Activated naive CD4-positive, alpha-beta T cell treated with anti-CD3 and anti-CD28 coated beads, Interleukin-2, amount 50 U/mL, for 24 hours (primary cell): ENCODE data around the gene RNF208.

Source experiments
- H3K27ac Mint-ChIP-seq: one replicate; pipeline ENCODE4 v1.8.0; 2021; ENCODE audit warnings: mild to moderate bottlenecking, mixed read lengths
- H3K27me3 Mint-ChIP-seq: one replicate; pipeline ENCODE4 v1.8.0; 2021; ENCODE audit warnings: mixed read lengths
- H3K36me3 Mint-ChIP-seq: one replicate; pipeline ENCODE4 v1.8.0; 2021; ENCODE audit warnings: mixed read lengths
- H3K4me1 Mint-ChIP-seq: one replicate; pipeline ENCODE4 v1.8.0; 2021; ENCODE audit warnings: mixed read lengths
- H3K4me3 Mint-ChIP-seq: one replicate; pipeline ENCODE4 v1.8.0; 2021; ENCODE audit warnings: mild to moderate bottlenecking, mixed read lengths
- H3K9me3 Mint-ChIP-seq: one replicate; pipeline ENCODE4 v1.8.0; 2021; ENCODE audit warnings: mixed read lengths

The RNF208 gene

DNA sequence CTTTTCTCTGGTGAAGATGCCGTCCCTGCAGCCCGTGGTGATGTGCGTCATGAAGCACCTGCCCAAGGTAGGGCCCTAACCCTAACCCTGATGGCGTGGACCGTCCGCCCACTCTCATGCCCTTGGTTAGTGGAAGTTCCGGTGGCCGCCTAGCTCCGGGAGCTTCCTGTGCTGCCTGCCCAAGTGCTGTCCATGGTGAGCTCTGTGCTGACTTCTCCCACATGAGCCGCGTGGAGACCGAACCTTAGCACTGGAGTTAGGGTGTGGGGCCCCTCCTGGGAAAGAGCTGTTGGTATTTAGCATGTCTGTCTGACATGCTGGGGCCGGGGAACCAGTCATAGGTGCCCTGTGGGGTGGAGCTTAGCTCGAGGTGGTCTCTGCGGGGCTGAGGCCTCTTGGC is 34.3 kb upstream of the RNF208 start:
- Mint-ChIP-seq H3K4me1 (peaks cover 14% of the 10 kb centered on the region), H3K4me3 (peak overlapping the region; percentile 85), H3K27me3 (no peaks in the 10 kb centered on the region), H3K27ac (no peak overlapping the region), H3K36me3 (no peaks in the 10 kb centered on the region), H3K9me3 (no peaks in the 10 kb centered on the region)

- H3K4me1 Mint-ChIP-seq = peaks cover 14% of the 10 kb centered on the region
- peak overlapping the region; percentile 74 for H3K27ac Mint-ChIP-seq
- H3K9me3 Mint-ChIP-seq = no peaks in the 10 kb centered on the region
- H3K4me3 Mint-ChIP-seq = peak overlapping the region; percentile 85
- H3K36me3 Mint-ChIP-seq = no peaks in the 10 kb centered on the region
- H3K27me3 Mint-ChIP-seq = no peaks in the 10 kb centered on the region
Observed at GRCh38 chr9:137255448-137256114, 33.5 kb upstream of the RNF208 start.

- Mint-ChIP-seq H3K9me3 (no peaks in the 10 kb centered on the region), H3K27me3 (no peaks in the 10 kb centered on the region), H3K4me3 (peak within 1 kb of the TSS; percentile 88), H3K4me1 (peaks cover 14% of the 10 kb centered on the region), H3K27ac (peak within 1 kb of the TSS; percentile 74), H3K36me3 (no peaks in the 10 kb centered on the region)
Observed at GRCh38 chr9:137254624-137255447, 32.8 kb upstream of the RNF208 start, which contains the start of gene NELFB. TSS of gene NELFB (plus strand) at chr9:137255327.

GRCh38 chr9:137253717-137254623 is 31.9 kb upstream of the RNF208 start:
- peak overlapping the region; percentile 88 for H3K4me3 Mint-ChIP-seq

DNA sequence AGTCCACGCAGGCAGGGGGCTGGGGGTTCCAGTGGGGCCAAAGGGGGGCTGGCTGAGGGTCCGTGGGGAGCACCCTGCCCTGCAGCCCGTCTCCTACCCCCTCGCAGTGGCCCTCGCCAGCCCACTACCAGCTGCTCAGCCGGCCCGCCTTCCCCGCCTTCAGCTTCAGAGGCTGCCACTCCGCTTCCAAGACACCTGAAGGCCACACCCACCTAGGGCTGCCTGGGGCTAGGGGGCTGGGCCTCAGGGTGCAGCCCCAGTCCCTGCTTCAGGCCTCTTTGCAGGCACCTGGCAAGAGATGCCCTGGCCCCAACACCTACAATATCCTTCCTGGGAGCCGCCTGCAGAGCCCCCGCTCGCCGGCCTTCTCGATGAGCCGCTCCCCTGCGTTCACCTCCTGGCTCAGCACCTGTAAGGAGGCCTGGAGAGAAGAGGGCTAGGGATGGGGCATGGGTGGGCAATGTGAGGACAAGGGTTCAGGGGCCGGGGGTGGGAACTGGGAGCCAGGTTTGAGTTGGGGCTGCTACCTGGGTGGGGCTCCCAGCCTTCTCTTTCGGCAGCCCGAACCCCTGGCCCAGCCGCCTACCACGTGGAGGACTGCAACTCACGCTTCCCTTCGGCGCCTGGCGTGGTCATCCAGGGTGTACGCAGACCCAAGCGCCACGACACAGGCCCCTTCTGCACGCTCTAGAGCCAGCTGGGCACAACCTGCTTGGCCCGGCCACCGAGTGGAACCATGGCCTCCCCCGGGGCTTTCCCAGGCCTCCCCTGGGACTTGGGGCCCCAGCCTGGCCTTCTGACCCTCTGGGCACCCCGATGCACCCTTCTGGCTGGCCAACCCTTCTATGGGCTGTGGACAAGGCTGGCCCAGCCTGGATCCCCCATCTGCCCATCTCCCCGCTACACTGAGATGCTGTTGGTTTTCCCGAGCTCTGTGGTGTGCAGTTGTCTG is 30.8 kb upstream of the RNF208 start:
- H3K36me3 Mint-ChIP-seq = no peaks in the 10 kb centered on the region
- no peak overlapping the region for H3K27ac Mint-ChIP-seq
- H3K27me3 Mint-ChIP-seq = no peaks in the 10 kb centered on the region
- no peaks in the 10 kb centered on the region for H3K9me3 Mint-ChIP-seq
- peaks cover 14% of the 10 kb centered on the region for H3K4me1 Mint-ChIP-seq
- H3K4me3 Mint-ChIP-seq = no peak overlapping the region

More at GRCh38 chr9:137253717-137254623, 31.9 kb upstream of the RNF208 start:
- no peaks in the 10 kb centered on the region for H3K36me3 Mint-ChIP-seq
- H3K9me3 Mint-ChIP-seq = no peaks in the 10 kb centered on the region
- H3K27ac Mint-ChIP-seq = peak overlapping the region; percentile 72
- H3K27me3 Mint-ChIP-seq = no peaks in the 10 kb centered on the region
- H3K4me1 Mint-ChIP-seq = peaks cover 14% of the 10 kb centered on the region

GRCh38 chr9:137251490-137252268 is 29.6 kb upstream of the RNF208 start:
- no peaks in the 10 kb centered on the region for H3K9me3 Mint-ChIP-seq
- H3K36me3 Mint-ChIP-seq = no peaks in the 10 kb centered on the region
- H3K4me3 Mint-ChIP-seq = no peak overlapping the region
- no peak overlapping the region for H3K27ac Mint-ChIP-seq
- peaks cover 12% of the 10 kb centered on the region for H3K4me1 Mint-ChIP-seq
- no peaks in the 10 kb centered on the region for H3K27me3 Mint-ChIP-seq

DNA sequence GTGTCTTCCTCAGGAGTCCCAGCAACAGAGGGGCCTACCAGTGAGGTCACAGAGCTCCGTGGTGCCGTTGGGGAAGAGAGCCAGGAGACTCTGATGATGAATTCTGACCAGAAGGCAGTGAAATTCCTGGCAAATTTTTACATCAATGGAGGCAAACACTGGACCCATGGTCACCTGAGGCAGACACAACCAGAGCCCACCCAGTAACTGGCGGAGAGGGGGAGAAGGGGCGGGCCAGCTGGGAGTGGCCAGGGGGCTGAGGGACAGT is 29.1 kb upstream of the RNF208 start, which contains the start of gene STPG3:
STPG3 (plus strand) TSS at position 93 of the 268 bp plus-strand sequence; CDS start at position 94, 1 bp downstream.
- H3K4me3 Mint-ChIP-seq = no peak within 1 kb of the TSS
- no peaks in the 10 kb centered on the region for H3K27me3 Mint-ChIP-seq
- no peaks in the 10 kb centered on the region for H3K36me3 Mint-ChIP-seq
- no peaks in the 10 kb centered on the region for H3K9me3 Mint-ChIP-seq
- H3K4me1 Mint-ChIP-seq = peaks cover 7% of the 10 kb centered on the region
- H3K27ac Mint-ChIP-seq = no peak within 1 kb of the TSS

DNA sequence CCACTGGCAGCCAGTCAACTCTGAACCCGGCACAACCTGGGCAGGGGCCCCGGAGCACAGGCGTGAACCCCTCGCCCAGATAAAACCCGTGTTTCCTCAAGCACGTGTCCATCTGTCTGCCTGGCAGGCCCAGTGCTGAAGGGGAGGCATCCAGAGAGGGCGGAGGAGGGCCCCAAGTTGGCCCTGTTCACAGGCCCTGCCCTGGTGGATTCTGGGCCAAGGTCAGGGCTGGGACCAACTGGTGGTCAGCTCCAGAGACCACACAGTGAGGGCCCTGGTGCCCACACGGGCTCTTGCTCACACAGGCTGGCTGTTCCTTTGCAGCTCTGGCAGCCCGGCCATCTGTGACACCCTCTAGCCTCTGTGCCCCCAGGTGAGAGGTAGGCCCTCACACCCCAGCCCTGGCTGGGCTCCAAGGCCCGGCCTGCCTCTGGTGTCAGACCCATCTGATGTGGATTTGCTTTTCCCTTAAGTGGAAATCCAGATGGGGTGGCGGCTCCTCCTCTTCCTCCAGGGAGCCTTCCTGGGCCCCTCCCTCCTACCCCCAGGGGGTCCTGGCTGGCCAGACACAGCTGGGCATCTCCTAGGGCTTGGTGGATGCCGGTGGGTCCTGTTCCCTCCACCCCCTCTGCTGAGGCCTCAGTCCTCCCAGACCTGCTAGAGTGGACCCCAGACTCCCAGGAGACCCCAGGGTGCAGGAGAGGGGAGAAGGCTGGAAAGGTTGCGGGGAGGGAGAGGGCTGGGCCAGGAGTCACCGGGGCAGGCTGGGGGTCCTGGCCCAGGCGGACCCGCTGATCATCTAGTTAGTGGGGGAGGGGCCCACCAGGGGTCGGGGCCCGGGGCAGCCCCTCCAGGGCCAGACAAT is 28.5 kb upstream of the RNF208 start:
- no peak overlapping the region for H3K4me3 Mint-ChIP-seq
- no peaks in the 10 kb centered on the region for H3K27me3 Mint-ChIP-seq
- no peak overlapping the region for H3K27ac Mint-ChIP-seq
- no peaks in the 10 kb centered on the region for H3K9me3 Mint-ChIP-seq
- no peaks in the 10 kb centered on the region for H3K36me3 Mint-ChIP-seq
- H3K4me1 Mint-ChIP-seq = peaks cover 5% of the 10 kb centered on the region

DNA sequence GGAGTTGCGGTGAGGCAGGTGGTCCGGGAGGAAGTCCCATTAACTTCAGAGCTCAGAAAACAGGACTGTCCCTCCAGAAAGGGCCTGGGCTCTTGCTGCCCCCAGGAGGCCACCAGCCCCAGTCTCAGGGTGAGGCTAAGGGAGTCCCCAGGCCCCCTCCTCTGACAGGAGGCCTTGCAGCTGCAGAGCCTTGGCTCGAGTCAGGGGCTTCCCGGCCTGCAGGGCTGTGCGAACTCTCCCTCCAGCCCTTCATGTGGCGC is 25.8 kb upstream of the RNF208 start:
- peaks cover 4% of the 10 kb centered on the region for H3K36me3 Mint-ChIP-seq
- H3K27ac Mint-ChIP-seq = no peak overlapping the region
- no peaks in the 10 kb centered on the region for H3K27me3 Mint-ChIP-seq
- H3K4me3 Mint-ChIP-seq = no peak overlapping the region
- no peaks in the 10 kb centered on the region for H3K9me3 Mint-ChIP-seq
- peaks cover under 1% of the 10 kb centered on the region for H3K4me1 Mint-ChIP-seq

DNA sequence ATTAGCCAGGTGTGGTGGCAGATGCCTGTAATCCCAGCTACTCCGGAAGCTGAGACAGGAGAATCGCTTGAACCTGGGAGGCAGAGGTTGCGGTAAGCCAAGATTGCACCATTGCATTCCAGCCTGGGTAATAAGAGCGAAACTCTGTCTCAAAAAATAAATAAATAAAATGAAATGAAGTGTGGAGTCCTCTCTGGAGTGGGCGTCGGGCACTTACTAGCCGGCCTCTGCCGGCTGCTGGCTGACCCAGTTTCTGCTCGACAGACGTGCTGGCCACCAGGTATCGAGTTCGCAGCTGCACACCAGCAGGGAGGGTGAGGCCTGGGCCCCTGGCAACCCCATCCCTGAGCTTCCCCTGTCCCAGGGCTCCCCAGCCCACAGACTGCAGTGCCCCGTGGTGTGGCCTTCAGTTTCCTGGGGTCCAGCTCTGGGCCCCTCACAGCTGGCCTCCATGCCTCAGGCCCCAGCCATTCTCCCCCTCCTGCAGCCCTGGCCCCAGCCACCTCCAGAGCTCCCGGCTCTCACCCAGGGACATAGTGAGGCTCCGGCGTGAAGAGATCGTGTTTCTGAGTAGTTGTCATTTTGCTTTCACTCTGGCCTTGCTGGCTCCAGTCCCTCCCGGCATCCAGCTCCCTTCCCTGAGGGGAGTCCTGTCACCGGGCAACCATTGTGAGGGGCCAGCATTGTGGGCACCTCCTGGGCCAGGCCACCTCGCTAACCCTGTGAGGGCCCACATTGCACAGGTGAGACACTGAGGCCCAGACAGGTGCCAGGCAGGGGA is 25.3 kb upstream of the RNF208 start:
- Mint-ChIP-seq H3K9me3 (no peaks in the 10 kb centered on the region), H3K4me3 (no peak overlapping the region), H3K27ac (no peak overlapping the region), H3K4me1 (peaks cover 6% of the 10 kb centered on the region), H3K36me3 (peaks cover 7% of the 10 kb centered on the region), H3K27me3 (no peaks in the 10 kb centered on the region)

GRCh38 chr9:137245450-137246421 is 23.7 kb upstream of the RNF208 start:
- Mint-ChIP-seq H3K4me1 (peaks cover 7% of the 10 kb centered on the region), H3K36me3 (peaks cover 9% of the 10 kb centered on the region), H3K27me3 (no peaks in the 10 kb centered on the region), H3K9me3 (no peaks in the 10 kb centered on the region), H3K27ac (peak overlapping the region; percentile 41), H3K4me3 (no peak overlapping the region)
